Transverse colon (tissue), 4 donors: Measurements from ENCODE around the gene LEFTY1. TPM values are rescaled to one million over a fixed set of nuclear protein-coding genes. Genes with fewer than 3 reads are reported as not detected.
A peak's percentile ranks its signal among the peaks of the same experiment; 100 is the strongest.

ENCODE experiments used
- DNase-seq: peaks from one replicate; pipeline ENCODE4 v3.0.0-alpha.2; 2019
- H3K27ac ChIP-seq, 4 donors: fragments of 200-600 bp; sonication (generic); 2 replicates each; pipeline ENCODE4 v1.5.1; 2016 to 2018; ENCODE audit warnings: inconsistent platforms in 4 of 4
- H3K27me3 ChIP-seq: fragments of 200-600 bp; sonication (generic); 2 replicates; pipeline ENCODE4 v1.5.1; 2017; ENCODE audit warnings: inconsistent platforms
- H3K36me3 ChIP-seq, 4 donors: fragments of 200-600 bp; sonication (generic); 2 replicates each; pipeline ENCODE4 v1.5.1; 2017 to 2019; ENCODE audit warnings: inconsistent platforms in 4 of 4
- H3K4me1 ChIP-seq, 4 donors: fragments of 200-600 bp; sonication (generic); 2 replicates each; pipeline ENCODE4 v1.5.1; 2017 to 2020; ENCODE audit warnings: inconsistent platforms in 4 of 4
- H3K4me3 ChIP-seq, 4 donors: fragments of 200-600 bp; sonication (generic); 1 replicate in 1 of 4; 2 replicates in 3 of 4; pipeline versions ENCODE4 v1.5.1 to v1.6.1; 2017 to 2019; ENCODE audit warnings: inconsistent platforms in 4 of 4
- H3K9me3 ChIP-seq, 2 donors: fragments of 200-600 bp; sonication (generic); 2 replicates each; pipeline ENCODE4 v1.5.1; 2017 to 2019; ENCODE audit warnings: inconsistent platforms in 2 of 2
- CTCF ChIP-seq, 5 experiments: fragments of 200-600 bp in 3 of 5; fragments of 450-650 bp in 2 of 5; sonication (generic) in 3 of 5; IDR thresholded peaks; 1 replicate in 2 of 5; 2 replicates in 3 of 5; pipeline ENCODE4 v1.5.1; 2016 to 2017; ENCODE audit warnings: antibody characterized with exemption in 5 of 5, inconsistent platforms in 3 of 5, mild to moderate bottlenecking in 2 of 5, moderate library complexity in 1 of 5
- EP300 ChIP-seq: sonication (generic); formaldehyde crosslinking; IDR thresholded peaks from one replicate; pipeline ENCODE4 v1.6.1; 2017; ENCODE audit warnings: antibody characterized with exemption, low read depth
- POLR2A ChIP-seq: fragments of 450-650 bp; IDR thresholded peaks from one replicate; pipeline ENCODE4 v1.6.1; 2016; ENCODE audit warnings: antibody characterized with exemption, mild to moderate bottlenecking, moderate library complexity
- POLR2AphosphoS5 ChIP-seq, 3 donors: sonication (generic); formaldehyde crosslinking; IDR thresholded peaks; one replicate each; pipeline ENCODE4 v1.6.1; 2016; ENCODE audit warnings: antibody characterized with exemption in 3 of 3
- WGBS, 2 donors: methylation state at CpG; one replicate each; pipeline ENCODE4 v1.1.5; 2018; ENCODE audit warnings: low coverage in 1 of 2; 5-methylcytosine and 5-hydroxymethylcytosine counted together
- in situ Hi-C, 4 donors: fragments of 200-750 bp; cut with MboI; loops; one replicate each; pipeline versions ENCODE4 v1.15.0 to v1.15.1; 2017; ENCODE audit warnings: low sequenced_read_pairs in 3 of 4, low pct_ligation_motif_present in 1 of 4, low pct_unique_long_range_greater_than_20kb in 1 of 4
- intact Hi-C: fragments of 100-400 bp; cut with DNase I; formaldehyde crosslinking; loops from one replicate; pipeline ENCODE4 v1.15.1; 2023; ENCODE audit warnings: low total_unique reads
- total RNA-seq, 4 donors: library from RNA; depleted of rRNA; stranded (reverse); fragments of >200 nt; gene quantifications; one replicate each; pipeline ENCODE4 v1.1.0, GENCODE V29; 2016

LEFTY1 gene
- total RNA-seq, 4 donors from 2014 or later: 86.0 to 320 (median 214) TPM

GRCh38 chr1:225852413-225853124, 36.4 kb downstream of the LEFTY1 start:
- WGBS, 2 donors: 89 to 90% methylated on average over 5 to 13 of the region's 13 CpGs
- in situ Hi-C loops (no loop called here), intact Hi-C loops (loop anchor here (1.0 kb wide), 1 partner anchor 23 kb away; no protein-coding TSS in a partner anchor)
- TF ChIP-seq POLR2AphosphoS5 (IDR thresholded peaks at IDR 0.05): no peak
- no peak for TF ChIP-seq EP300
- no peak for TF ChIP-seq CTCF (IDR thresholded peaks at IDR 0.05)
- no peak for TF ChIP-seq POLR2A
- peaks cover 0 to 30% (median 13%) of the 10 kb centered on the region in 4 donors for H3K4me1 ChIP-seq
- no peak overlapping the region for H3K27ac ChIP-seq
- no peak overlapping the region for H3K4me3 ChIP-seq
- DNase-seq: no peak
- no peaks in the 10 kb centered on the region for H3K27me3 ChIP-seq
- no peaks in the 10 kb centered on the region for H3K9me3 ChIP-seq
- peaks cover 0 to 30% (median 7%) of the 10 kb centered on the region in 4 donors for H3K36me3 ChIP-seq

GRCh38 chr1:225851805-225852204, 37.1 kb downstream of the LEFTY1 start:
- in situ Hi-C loops (no loop called here), intact Hi-C loops (loop anchor here (1.0 kb wide), 1 partner anchor 23 kb away; no protein-coding TSS in a partner anchor)
- DNase-seq: no peak
- 29 to 39% methylated on average over 2 to 4 of the region's 4 CpGs for WGBS, 2 donors
- Histone ChIP-seq H3K27ac (no peak overlapping the region), H3K27me3 (no peaks in the 10 kb centered on the region), H3K4me3 (no peak overlapping the region), H3K4me1 (peaks cover 0 to 37% (median 18%) of the 10 kb centered on the region in 4 donors), H3K9me3 (no peaks in the 10 kb centered on the region), H3K36me3 (peaks cover 0 to 29% (median 6%) of the 10 kb centered on the region in 4 donors)
- TF ChIP-seq CTCF (IDR thresholded peaks at IDR 0.05) (no peak), POLR2A (no peak), POLR2AphosphoS5 (IDR thresholded peaks at IDR 0.05) (no peak), EP300 (no peak)

GRCh38 chr1:225850370-225850769, 38.6 kb downstream of the LEFTY1 start:
- no peaks in the 10 kb centered on the region for H3K9me3 ChIP-seq
- in situ Hi-C loops: no loop called here
- 85 to 92% methylated on average over 4 to 7 of the region's 7 CpGs for WGBS, 2 donors
- DNase-seq: no peak
- H3K4me1 ChIP-seq: peaks cover 0 to 33% (median 18%) of the 10 kb centered on the region in 4 donors
- H3K4me3 ChIP-seq: no peak overlapping the region
- intact Hi-C loops: no loop called here
- peaks cover 0 to 22% (median 5%) of the 10 kb centered on the region in 4 donors for H3K36me3 ChIP-seq
- no peaks in the 10 kb centered on the region for H3K27me3 ChIP-seq
- no peak overlapping the region for H3K27ac ChIP-seq
- no peak for TF ChIP-seq EP300
- TF ChIP-seq POLR2A: no peak

GRCh38 chr1:225849925-225850324, 39.0 kb downstream of the LEFTY1 start:
- intact Hi-C loops: loop anchor here (10.0 kb wide), 1 partner anchor 75 kb away; the partner anchor contains the start of gene SRP9
- peak; percentile 47 for DNase-seq
- peaks cover 0 to 21% (median 5%) of the 10 kb centered on the region in 4 donors for H3K36me3 ChIP-seq
- no peaks in the 10 kb centered on the region for H3K27me3 ChIP-seq
- H3K9me3 ChIP-seq: no peaks in the 10 kb centered on the region
- in situ Hi-C loops: no loop called here
- H3K4me3 ChIP-seq: no peak overlapping the region
- H3K4me1 ChIP-seq: peaks cover 0 to 33% (median 18%) of the 10 kb centered on the region in 4 donors
- no peak overlapping the region for H3K27ac ChIP-seq
- WGBS, 2 donors: 65 to 100% methylated on average over 1 to 7 of the region's 7 CpGs
- TF ChIP-seq POLR2A: no peak
- no peak for TF ChIP-seq CTCF (IDR thresholded peaks at IDR 0.05)
- no peak for TF ChIP-seq POLR2AphosphoS5 (IDR thresholded peaks at IDR 0.05)
- TF ChIP-seq EP300: no peak
